ENCODE measurements around the gene ACACA. TPM values are rescaled to one million over a fixed set of nuclear protein-coding genes. Genes with fewer than 3 reads are reported as not detected.
A peak's percentile ranks its signal among the peaks of the same experiment; 100 is the strongest.

Gene ACACA
- total RNA-seq, 1 donor: 72.7 TPM

DNA sequence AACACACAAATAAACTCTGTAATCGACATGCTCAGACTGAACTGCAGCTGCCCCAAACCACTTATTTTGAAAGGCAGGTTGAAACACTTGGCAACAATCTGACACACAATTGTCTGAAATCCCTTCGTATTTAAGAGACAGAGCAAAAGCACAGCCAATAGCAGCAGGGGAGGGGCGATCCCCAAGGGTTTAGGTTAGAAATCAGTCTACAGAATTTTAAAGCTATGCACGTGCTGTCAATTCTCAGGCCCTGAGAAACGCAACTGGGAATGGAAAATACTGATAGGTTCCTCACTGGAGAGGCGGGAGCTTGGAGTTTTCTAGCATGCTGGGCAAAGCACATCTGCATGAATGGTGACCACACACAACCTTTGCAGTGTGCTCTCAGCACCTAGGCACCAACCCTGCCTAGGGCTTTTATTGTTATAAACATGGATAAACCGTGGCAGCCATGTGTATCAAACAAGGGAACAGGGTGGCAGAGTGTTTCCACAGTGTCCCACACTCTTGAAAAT is 289.9 kb downstream of the ACACA start:
- no peak for TF ChIP-seq CTCF (IDR thresholded peaks at IDR 0.05; ENCODE audit: insufficient read depth, low read length)
- DNase-seq (ENCODE audit: low read depth): no peak
- H3K4me3 ChIP-seq (ENCODE audit: low read depth, low read length): no peak overlapping the region

GRCh38 chr17:37111329-37111728 is 295.3 kb downstream of the ACACA start:
- H3K4me3 ChIP-seq (ENCODE audit: low read depth, low read length): no peak overlapping the region
- TF ChIP-seq CTCF (IDR thresholded peaks at IDR 0.05; ENCODE audit: insufficient read depth, low read length): no peak
- no peak for DNase-seq (ENCODE audit: low read depth)

GRCh38 chr17:37110746-37111145 is 295.9 kb downstream of the ACACA start:
- no peak for TF ChIP-seq CTCF (IDR thresholded peaks at IDR 0.05; ENCODE audit: insufficient read depth, low read length)
- H3K4me3 ChIP-seq (ENCODE audit: low read depth, low read length): no peak overlapping the region
- no peak for DNase-seq (ENCODE audit: low read depth)

GRCh38 chr17:37109731-37110710 is 296.6 kb downstream of the ACACA start:
- no peak for TF ChIP-seq CTCF (IDR thresholded peaks at IDR 0.05; ENCODE audit: insufficient read depth, low read length)
- no peak for DNase-seq (ENCODE audit: low read depth)
- no peak overlapping the region for H3K4me3 ChIP-seq (ENCODE audit: low read depth, low read length)

DNA sequence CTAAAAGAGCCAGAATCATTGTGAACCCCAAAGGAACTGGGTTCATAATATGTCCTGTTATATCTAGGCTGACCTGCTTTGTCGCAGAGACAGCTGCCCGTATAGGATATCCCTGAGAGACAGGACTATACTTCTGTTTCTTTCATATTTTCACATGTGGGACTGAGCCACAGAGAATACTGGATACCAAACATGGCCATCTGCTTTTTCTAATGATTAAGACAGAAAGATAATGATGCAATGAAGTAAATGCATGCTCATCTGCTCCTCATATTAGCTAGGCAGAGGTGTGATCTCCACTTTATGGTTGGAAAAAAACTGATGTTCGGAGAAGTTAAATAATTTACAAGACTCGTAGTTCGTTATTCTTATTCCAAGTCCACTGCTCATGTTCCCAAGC is 297.5 kb downstream of the ACACA start:
- no peak overlapping the region for H3K4me3 ChIP-seq (ENCODE audit: low read depth, low read length)
- no peak for TF ChIP-seq CTCF (IDR thresholded peaks at IDR 0.05; ENCODE audit: insufficient read depth, low read length)
- no peak for DNase-seq (ENCODE audit: low read depth)

- TF ChIP-seq CTCF (IDR thresholded peaks at IDR 0.05; ENCODE audit: insufficient read depth, low read length): no peak
- H3K4me3 ChIP-seq (ENCODE audit: low read depth, low read length): no peak overlapping the region
- DNase-seq (ENCODE audit: low read depth): peak; percentile 44
These were observed 299.1 kb downstream of the ACACA start for GRCh38 chr17:37107406-37108083.

All from fibroblast of the aortic adventitia (primary cell).